HepG2 (cell line): ENCODE data around the gene RAB24. TPM values are rescaled to one million over a fixed set of nuclear protein-coding genes. Genes with fewer than 3 reads are reported as not detected.

ENCODE experiments used
- ATAC-seq: fragments of 200-7000 bp; cut with Tn5 transposase; 3 replicates; pipeline ENCODE4 v1.9.1; 2020; ENCODE audit warnings: mild to moderate bottlenecking, moderate library complexity
- BruUV-seq: library from RNA; stranded (reverse); fragments of 400-500 nt; replicated peaks from 2 replicates; lab custom pipeline; 2021; lab: Mats Ljungman, UMichigan
- CTCF ChIA-PET: fragments of 300-600 bp; formaldehyde crosslinking; extraction: SDS; loops from one replicate; lab custom pipeline; 2021; ENCODE audit warnings: low total read pairs, inconsistent platforms, low intra/inter-chr PET ratio; lab: Yijun Ruan, JAX
- POLR2A ChIA-PET: fragments of 350-600 bp; sonication (Branson Sonifier 250); formaldehyde crosslinking; loops from one replicate; lab custom pipeline; 2020; ENCODE audit warnings: antibody characterized with exemption, inconsistent platforms; lab: Yijun Ruan, JAX
- DNase-seq: peaks from one replicate; pipeline ENCODE4 v3.0.0-alpha.2; 2015; ENCODE audit warnings: low spot score
- FAIRE-seq: peaks from 3 replicates; lab custom pipeline; 2011; peaks lifted over from hg19 to GRCh38; lab: Jason Lieb, UNC
- H2AFZ ChIP-seq: one replicate; pipeline ENCODE4 v1.6.1; 2011; ENCODE audit warnings: low read length, inconsistent platforms
- H3K27ac ChIP-seq: fragments of 300-600 bp; 3 replicates; pipeline ENCODE4 v1.8.0; 2011; ENCODE audit warnings: mixed run types, mild to moderate bottlenecking, mixed read lengths, low read length, inconsistent platforms; ENCODE audit not compliant: insufficient read depth; ENCODE audit errors: extremely low read length
- H3K27me3 ChIP-seq, 2 experiments: fragments of 200-600 bp in 1 of 2; 2 replicates in 1 of 2; 3 replicates in 1 of 2; pipeline versions ENCODE4 v1.6.0 to v1.8.0; 2011; ENCODE audit warnings: low read length in 2 of 2, mild to moderate bottlenecking in 2 of 2, moderate library complexity in 2 of 2, inconsistent platforms in 1 of 2; ENCODE audit not compliant: insufficient read depth in 2 of 2, control insufficient read depth in 1 of 2
- H3K36me3 ChIP-seq, 2 experiments: fragments of 200-600 bp in 1 of 2; replicated peaks in 1 of 2; 2 replicates in 1 of 2; 3 replicates in 1 of 2; pipeline versions ENCODE4 v1.5.1 to v1.8.0; 2011; ENCODE audit warnings: low read length in 2 of 2, inconsistent platforms in 1 of 2; ENCODE audit not compliant: insufficient read depth in 2 of 2, control insufficient read depth in 1 of 2
- H3K4me1 ChIP-seq: 2 replicates; pipeline ENCODE4 v1.5.1; 2012; ENCODE audit warnings: low read length, inconsistent platforms; ENCODE audit not compliant: insufficient read depth
- H3K4me2 ChIP-seq: 2 replicates; pipeline ENCODE4 v1.6.0; 2011; ENCODE audit warnings: low read depth, low read length, inconsistent platforms
- H3K4me3 ChIP-seq, 3 experiments: fragments of 200-600 bp in 1 of 3; sonication (generic), shearing (Covaris generic) in 1 of 3; replicated peaks in 1 of 3; 2 replicates each; pipeline ENCODE4 v1.5.1; 2011 to 2016; ENCODE audit warnings: low read length in 3 of 3, inconsistent platforms in 2 of 3, low read depth in 2 of 3, mild to moderate bottlenecking in 2 of 3, control low read depth in 1 of 3, mixed read lengths in 1 of 3; ENCODE audit not compliant: insufficient read depth in 1 of 3
- H3K79me2 ChIP-seq: one replicate; pipeline ENCODE4 v1.6.1; 2011; ENCODE audit warnings: low read length, inconsistent platforms; ENCODE audit not compliant: insufficient read depth
- H3K9ac ChIP-seq: 2 replicates; pipeline ENCODE4 v1.6.0; 2011; ENCODE audit warnings: mild to moderate bottlenecking, low read depth, low read length, inconsistent platforms; ENCODE audit not compliant: insufficient read depth
- H3K9me3 ChIP-seq: 2 replicates; pipeline ENCODE4 v1.5.1; 2012; ENCODE audit warnings: mild to moderate bottlenecking, low read length
- H4K20me1 ChIP-seq: 2 replicates; pipeline ENCODE4 v1.6.0; 2011; ENCODE audit warnings: inconsistent platforms, mild to moderate bottlenecking, low read length, moderate library complexity; ENCODE audit not compliant: insufficient read depth
- BCL6 ChIP-seq: IDR thresholded peaks from 2 replicates; pipeline ENCODE4 v1.6.1; 2016; ENCODE audit warnings: missing genetic modification reagents, missing compliant biosample characterization
- GATAD1 ChIP-seq: IDR thresholded peaks from 2 replicates; pipeline ENCODE4 v1.6.1; 2016; ENCODE audit warnings: missing genetic modification reagents, missing compliant biosample characterization
- GMEB1 ChIP-seq: sonication (generic); formaldehyde crosslinking; IDR thresholded peaks from 2 replicates; pipeline ENCODE4 v1.5.1; 2020; ENCODE audit warnings: missing genetic modification reagents, mild to moderate bottlenecking, borderline replicate concordance
- NFYB ChIP-seq: sonication (generic); formaldehyde crosslinking; IDR thresholded peaks from 2 replicates; pipeline ENCODE4 v1.4.0; 2020; ENCODE audit warnings: missing genetic modification reagents
- NPAS2 ChIP-seq: sonication (generic); formaldehyde crosslinking; IDR thresholded peaks from 2 replicates; pipeline ENCODE4 v1.8.0; 2022; ENCODE audit warnings: mild to moderate bottlenecking, missing genetic modification reagents, borderline replicate concordance
- RORA ChIP-seq: sonication (generic); formaldehyde crosslinking; IDR thresholded peaks from 2 replicates; pipeline ENCODE4 v1.5.0; 2020; ENCODE audit warnings: mild to moderate bottlenecking, missing genetic modification reagents, moderate library complexity
- TBX2 ChIP-seq: sonication (generic); formaldehyde crosslinking; IDR thresholded peaks from 2 replicates; pipeline ENCODE4 v1.5.0; 2020; ENCODE audit warnings: missing genetic modification reagents, mild to moderate bottlenecking, borderline replicate concordance
- ZC3H13 ChIP-seq: sonication (generic); formaldehyde crosslinking; IDR thresholded peaks from 2 replicates; pipeline ENCODE4 v1.8.1; 2023; ENCODE audit warnings: mild to moderate bottlenecking, missing genetic modification reagents, moderate library complexity
- ZFP90 ChIP-seq: sonication (generic); formaldehyde crosslinking; IDR thresholded peaks from 2 replicates; pipeline ENCODE4 v1.8.0; 2022; ENCODE audit warnings: missing genetic modification reagents, mild to moderate bottlenecking, inconsistent platforms, borderline replicate concordance
- ZKSCAN8 ChIP-seq: IDR thresholded peaks from 2 replicates; pipeline ENCODE4 v1.6.1; 2016; ENCODE audit warnings: borderline replicate concordance, missing genetic modification reagents, missing compliant biosample characterization
- ZNF20 ChIP-seq: sonication (generic); formaldehyde crosslinking; IDR thresholded peaks from 2 replicates; pipeline ENCODE4 v1.4.0; 2020; ENCODE audit warnings: mild to moderate bottlenecking, moderate library complexity, missing genetic modification reagents
- ZNF253 ChIP-seq: sonication (generic); formaldehyde crosslinking; IDR thresholded peaks from 2 replicates; pipeline ENCODE4 v1.8.0; 2022; ENCODE audit warnings: mild to moderate bottlenecking, missing genetic modification reagents, borderline replicate concordance
- ZNF550 ChIP-seq: sonication (generic); formaldehyde crosslinking; IDR thresholded peaks from 2 replicates; pipeline ENCODE4 v1.4.0; 2020; ENCODE audit warnings: mild to moderate bottlenecking, missing genetic modification reagents, borderline replicate concordance
- ZNF567 ChIP-seq: sonication (generic); formaldehyde crosslinking; IDR thresholded peaks from 2 replicates; pipeline ENCODE4 v1.8.1; 2023; ENCODE audit warnings: mild to moderate bottlenecking, missing genetic modification reagents, borderline replicate concordance
- ZNF629 ChIP-seq: sonication (generic); formaldehyde crosslinking; conservative IDR thresholded peaks from 2 replicates; pipeline ENCODE4 v1.5.0; 2020; ENCODE audit warnings: missing genetic modification reagents
- WGBS: methylation state at CpG from one replicate; pipeline ENCODE4 v1.1.6; 2017; ENCODE audit warnings: low lambda C conversion rate; 5-methylcytosine and 5-hydroxymethylcytosine counted together
- in situ Hi-C: cut with HindIII; loops from 2 replicates; pipeline ENCODE4 v1.10.0; 2017; ENCODE audit warnings: low pct_unique_long_range_greater_than_20kb; ENCODE audit not compliant: extremely low pct_ligation_motif_present
- intact Hi-C: fragments of 100-400 bp; cut with micrococcal nuclease; formaldehyde crosslinking; loops from one replicate; pipeline ENCODE4 v1.10.0; 2022; ENCODE audit not compliant: unreplicated experiment
- polyA plus RNA-seq, 8 experiments: library from polyadenylated mRNA; depleted of rRNA in 3 of 8; stranded (reverse) in 7 of 8; unstranded in 1 of 8; fragments of >200 nt; fragmentation: Illumina TruSeq in 4 of 8; extraction: Trizol in 4 of 8; gene quantifications; 2 replicates each; pipeline versions ENCODE4 v1.2.1 to v1.2.3, GENCODE V29; 2011 to 2016; ENCODE audit warnings: low read depth in 4 of 8, missing spikeins in 1 of 8, mixed read lengths in 1 of 8; ENCODE audit not compliant: insufficient read depth in 1 of 8
- total RNA-seq, 5 experiments: library from RNA; depleted of rRNA; stranded (reverse); fragments of >200 nt; fragmentation: Illumina TruSeq; extraction: Trizol; gene quantifications; 2 replicates each; pipeline ENCODE4 v1.2.3, GENCODE V29; 2016; ENCODE audit warnings: low read depth in 1 of 5
- TF ChIP-seq, protein P1 (sequence below): sonication (generic); formaldehyde crosslinking; IDR thresholded peaks from 2 replicates; pipeline ENCODE4 v1.4.0; 2020; ENCODE audit warnings: mild to moderate bottlenecking, missing genetic modification reagents
- TF ChIP-seq, protein P2 (sequence below): sonication (generic); formaldehyde crosslinking; IDR thresholded peaks from 2 replicates; pipeline ENCODE4 v1.4.0; 2020; ENCODE audit warnings: missing genetic modification reagents, borderline replicate concordance

Gene RAB24
- total and polyA plus RNA-seq, 2 of the 13 experiments (the other 11 are each of a cell fraction or from before 2014, with no cell fraction given), result 22.9 to 63.7 TPM

- Histone ChIP-seq H3K36me3 (no peaks in the 10 kb centered on the region), H3K4me1 (peaks cover 8% of the 10 kb centered on the region; the same call in 1 of the 2 replicates), H3K9ac (no peak overlapping the region), H4K20me1 (no peaks in the 10 kb centered on the region), H3K27ac (no peak overlapping the region), H3K79me2 (no peaks in the 10 kb centered on the region), H2AFZ (no peak overlapping the region), H3K27me3 (no peaks in the 10 kb centered on the region; a peak in 1 of 5 replicates), H3K9me3 (no peaks in the 10 kb centered on the region), H3K4me2 (no peak overlapping the region), H3K4me3 (no peak overlapping the region)
- ATAC-seq, result no peak
- intact Hi-C loops (no loop called here), in situ Hi-C loops (no loop called here)
- no peak for FAIRE-seq
- ChIA-PET CTCF (no interaction called here), POLR2A (no interaction called here)
- BruUV-seq, result no TSS peak
- DNase-seq, result no peak
- 47% methylated on average over 7 of the region's 7 CpGs for whole genome bisulfite sequencing
- TF ChIP-seq TBX2 (CRISPR knock-in tag) (no peak), RORA (CRISPR knock-in tag) (no peak), ZNF253 (no peak), ZNF20 (CRISPR knock-in tag) (no peak), ZNF550 (CRISPR knock-in tag) (no peak), ZNF567 (CRISPR knock-in tag) (no peak), GATAD1 (CRISPR knock-in tag) (no peak), NFYB (CRISPR knock-in tag) (no peak), ZNF629 (CRISPR knock-in tag) (no peak), BCL6 (CRISPR knock-in tag) (no peak), ZC3H13 (no peak), ZFP90 (no peak), NPAS2 (no peak), GMEB1 (no peak), ZKSCAN8 (CRISPR knock-in tag) (no peak)
- TF ChIP-seq, protein P1, sequence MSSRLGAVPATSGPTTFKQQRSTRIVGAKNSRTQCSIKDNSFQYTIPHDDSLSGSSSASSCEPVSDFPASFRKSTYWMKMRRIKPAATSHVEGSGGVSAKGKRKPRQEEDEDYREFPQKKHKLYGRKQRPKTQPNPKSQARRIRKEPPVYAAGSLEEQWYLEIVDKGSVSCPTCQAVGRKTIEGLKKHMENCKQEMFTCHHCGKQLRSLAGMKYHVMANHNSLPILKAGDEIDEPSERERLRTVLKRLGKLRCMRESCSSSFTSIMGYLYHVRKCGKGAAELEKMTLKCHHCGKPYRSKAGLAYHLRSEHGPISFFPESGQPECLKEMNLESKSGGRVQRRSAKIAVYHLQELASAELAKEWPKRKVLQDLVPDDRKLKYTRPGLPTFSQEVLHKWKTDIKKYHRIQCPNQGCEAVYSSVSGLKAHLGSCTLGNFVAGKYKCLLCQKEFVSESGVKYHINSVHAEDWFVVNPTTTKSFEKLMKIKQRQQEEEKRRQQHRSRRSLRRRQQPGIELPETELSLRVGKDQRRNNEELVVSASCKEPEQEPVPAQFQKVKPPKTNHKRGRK (CRISPR knock-in tag), result no peak
- TF ChIP-seq, protein P2, sequence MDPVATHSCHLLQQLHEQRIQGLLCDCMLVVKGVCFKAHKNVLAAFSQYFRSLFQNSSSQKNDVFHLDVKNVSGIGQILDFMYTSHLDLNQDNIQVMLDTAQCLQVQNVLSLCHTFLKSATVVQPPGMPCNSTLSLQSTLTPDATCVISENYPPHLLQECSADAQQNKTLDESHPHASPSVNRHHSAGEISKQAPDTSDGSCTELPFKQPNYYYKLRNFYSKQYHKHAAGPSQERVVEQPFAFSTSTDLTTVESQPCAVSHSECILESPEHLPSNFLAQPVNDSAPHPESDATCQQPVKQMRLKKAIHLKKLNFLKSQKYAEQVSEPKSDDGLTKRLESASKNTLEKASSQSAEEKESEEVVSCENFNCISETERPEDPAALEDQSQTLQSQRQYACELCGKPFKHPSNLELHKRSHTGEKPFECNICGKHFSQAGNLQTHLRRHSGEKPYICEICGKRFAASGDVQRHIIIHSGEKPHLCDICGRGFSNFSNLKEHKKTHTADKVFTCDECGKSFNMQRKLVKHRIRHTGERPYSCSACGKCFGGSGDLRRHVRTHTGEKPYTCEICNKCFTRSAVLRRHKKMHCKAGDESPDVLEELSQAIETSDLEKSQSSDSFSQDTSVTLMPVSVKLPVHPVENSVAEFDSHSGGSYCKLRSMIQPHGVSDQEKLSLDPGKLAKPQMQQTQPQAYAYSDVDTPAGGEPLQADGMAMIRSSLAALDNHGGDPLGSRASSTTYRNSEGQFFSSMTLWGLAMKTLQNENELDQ, result no peak
These were observed 42.6 kb downstream of the RAB24 start for GRCh38 chr5:177260961-177261360.
